A549 (cell line): ENCODE measurements around the gene GNAI2. TPM values are rescaled to one million over a fixed set of nuclear protein-coding genes. Genes with fewer than 3 reads are reported as not detected.
A peak's percentile ranks its signal among the peaks of the same experiment; 100 is the strongest.
"Not testable (repeated sequence)": the region's sequence is repeated elsewhere in the genome, so short reads cannot be mapped to it uniquely, and the experiment has no call there.

Experiments
- ATAC-seq, 2 experiments: fragments of 200-7000 bp in 1 of 2; fragments of >200 bp in 1 of 2; cut with Nextera tagmentation in 1 of 2; cut with Tn5 transposase in 1 of 2; 3 replicates each; pipeline versions ENCODE4 v1.8.0 to v1.9.1; 2018 to 2020; ENCODE audit warnings: mild to moderate bottlenecking in 1 of 2, moderate library complexity in 1 of 2
- CTCF ChIA-PET: fragments of 300-600 bp; sonication (Branson Sonifier 250); formaldehyde crosslinking; extraction: SDS; loops from one replicate; lab custom pipeline; 2021; ENCODE audit warnings: antibody characterized with exemption, inconsistent platforms; lab: Yijun Ruan, JAX
- POLR2A ChIA-PET: fragments of 350-600 bp; formaldehyde crosslinking; extraction: SDS; loops from one replicate; lab custom pipeline; 2021; ENCODE audit warnings: antibody characterized with exemption, inconsistent platforms; lab: Yijun Ruan, JAX
- DNase-seq, 2 experiments: peaks; one replicate each; pipeline versions ENCODE4 v3.0.0 to v3.0.0-alpha.2; 2011 to 2016; ENCODE audit warnings: low read depth in 1 of 2, low spot score in 1 of 2
- FAIRE-seq: peaks from 2 replicates; lab custom pipeline; 2011; peaks lifted over from hg19 to GRCh38; lab: Jason Lieb, UNC
- H3K27ac ChIP-seq, 2 experiments: fragments of >200 bp; sonication (Bioruptor Twin); formaldehyde crosslinking; 3 replicates each; pipeline ENCODE4 v1.5.1; 2016 to 2017
- H3K4me1 ChIP-seq: fragments of >200 bp; sonication (Bioruptor Twin); formaldehyde crosslinking; 3 replicates; pipeline ENCODE4 v1.6.1; 2016
- H3K4me2 ChIP-seq: fragments of >200 bp; sonication (Bioruptor Twin); formaldehyde crosslinking; 3 replicates; pipeline ENCODE4 v1.6.1; 2016
- H3K4me3 ChIP-seq: fragments of >200 bp; sonication (Bioruptor Twin); formaldehyde crosslinking; 3 replicates; pipeline ENCODE4 v1.5.1; 2016
- H3K9me3 ChIP-seq: fragments of >200 bp; sonication (Bioruptor Twin); formaldehyde crosslinking; 3 replicates; pipeline ENCODE4 v1.6.1; 2016
- CBX2 ChIP-seq: fragments of 200-600 bp; sonication (generic); IDR thresholded peaks from 2 replicates; pipeline ENCODE4 v1.6.1; 2016; ENCODE audit warnings: low read depth, mild to moderate bottlenecking, borderline replicate concordance
- CHD4 ChIP-seq: fragments of 200-600 bp; sonication (generic); IDR thresholded peaks from 2 replicates; pipeline ENCODE4 v1.6.1; 2016; ENCODE audit warnings: antibody characterized with exemption, mild to moderate bottlenecking, borderline replicate concordance
- EHF ChIP-seq: fragments of 250-450 bp; sonication (Bioruptor Pico); IDR thresholded peaks from 2 replicates; pipeline ENCODE4 v1.5.0; 2020; ENCODE audit warnings: mild to moderate bottlenecking
- EHMT2 ChIP-seq: fragments of 200-600 bp; sonication (generic); IDR thresholded peaks from 2 replicates; pipeline ENCODE4 v1.6.1; 2016; ENCODE audit warnings: antibody characterized with exemption, low read depth, mild to moderate bottlenecking, moderate library complexity
- HDAC2 ChIP-seq: fragments of 200-600 bp; sonication (generic); IDR thresholded peaks from 2 replicates; pipeline ENCODE4 v1.6.1; 2016
- HOXB5 ChIP-seq: fragments of 250-450 bp; sonication (Bioruptor Pico); IDR thresholded peaks from 2 replicates; pipeline ENCODE4 v1.5.0; 2020; ENCODE audit warnings: mild to moderate bottlenecking, moderate library complexity
- JUN ChIP-seq, 2 experiments: fragments of >200 bp; sonication (Bioruptor Twin); formaldehyde crosslinking; IDR thresholded peaks; 2 replicates in 1 of 2; 3 replicates in 1 of 2; pipeline ENCODE4 v1.6.1; 2016 to 2017
- MAZ ChIP-seq: fragments of 150-350 bp; IDR thresholded peaks from 2 replicates; pipeline ENCODE4 v1.6.1; 2014; ENCODE audit warnings: antibody characterized with exemption, low read depth, low read length, borderline replicate concordance
- POLR2A ChIP-seq: IDR thresholded peaks from 2 replicates; pipeline ENCODE4 v1.6.1; 2012; ENCODE audit warnings: mild to moderate bottlenecking, low read length
- POLR2AphosphoS2 ChIP-seq: conservative IDR thresholded peaks from 2 replicates; pipeline ENCODE4 v1.6.1; 2012; ENCODE audit warnings: low read length, improper control_type of control experiment, inconsistent platforms
- WGBS: methylation state at CpG from one replicate; pipeline ENCODE4 v1.1.6; 2017; ENCODE audit errors: missing lambda C conversion rate; 5-methylcytosine and 5-hydroxymethylcytosine counted together
- polyA plus RNA-seq, 4 experiments: library from polyadenylated mRNA; depleted of rRNA in 3 of 4; stranded (reverse); fragments of >200 nt; fragmentation: RNase III in 1 of 4; extraction: RNeasy Plus Mini Kit Qiagen cat#74134 plus additional on column Dnase treatment in 1 of 4; gene quantifications; 2 replicates in 3 of 4; 3 replicates in 1 of 4; pipeline ENCODE4 v1.2.3, GENCODE V29; 2011 to 2017
- TF ChIP-seq, protein P1 (sequence below): fragments of 450-650 bp; IDR thresholded peaks from 2 replicates; pipeline ENCODE4 v1.6.1; 2014; ENCODE audit warnings: antibody characterized with exemption
- TF ChIP-seq, protein P2 (sequence below): fragments of >200 bp; sonication (Bioruptor Twin); formaldehyde crosslinking; IDR thresholded peaks from 2 replicates; pipeline ENCODE4 v1.6.1; 2016
- TF ChIP-seq, protein P3 (sequence below): fragments of 250-450 bp; sonication (Bioruptor Pico); IDR thresholded peaks from 2 replicates; pipeline ENCODE4 v1.5.0; 2021; ENCODE audit warnings: mild to moderate bottlenecking, moderate library complexity, borderline replicate concordance
- TF ChIP-seq, protein P4 (sequence below): fragments of 150-350 bp; IDR thresholded peaks from 2 replicates; pipeline ENCODE4 v1.6.1; 2014; ENCODE audit warnings: low read depth, mild to moderate bottlenecking, low read length
- TF ChIP-seq, protein P5 (sequence below): fragments of 250-450 bp; sonication (Bioruptor Pico); IDR thresholded peaks from 2 replicates; pipeline ENCODE4 v1.5.0; 2020; ENCODE audit warnings: low read depth, mild to moderate bottlenecking, moderate library complexity

GNAI2 gene
- polyA plus RNA-seq, 2 of the 4 experiments (the other 2 are of a cell fraction): 47.4 to 67.8 TPM

DNA sequence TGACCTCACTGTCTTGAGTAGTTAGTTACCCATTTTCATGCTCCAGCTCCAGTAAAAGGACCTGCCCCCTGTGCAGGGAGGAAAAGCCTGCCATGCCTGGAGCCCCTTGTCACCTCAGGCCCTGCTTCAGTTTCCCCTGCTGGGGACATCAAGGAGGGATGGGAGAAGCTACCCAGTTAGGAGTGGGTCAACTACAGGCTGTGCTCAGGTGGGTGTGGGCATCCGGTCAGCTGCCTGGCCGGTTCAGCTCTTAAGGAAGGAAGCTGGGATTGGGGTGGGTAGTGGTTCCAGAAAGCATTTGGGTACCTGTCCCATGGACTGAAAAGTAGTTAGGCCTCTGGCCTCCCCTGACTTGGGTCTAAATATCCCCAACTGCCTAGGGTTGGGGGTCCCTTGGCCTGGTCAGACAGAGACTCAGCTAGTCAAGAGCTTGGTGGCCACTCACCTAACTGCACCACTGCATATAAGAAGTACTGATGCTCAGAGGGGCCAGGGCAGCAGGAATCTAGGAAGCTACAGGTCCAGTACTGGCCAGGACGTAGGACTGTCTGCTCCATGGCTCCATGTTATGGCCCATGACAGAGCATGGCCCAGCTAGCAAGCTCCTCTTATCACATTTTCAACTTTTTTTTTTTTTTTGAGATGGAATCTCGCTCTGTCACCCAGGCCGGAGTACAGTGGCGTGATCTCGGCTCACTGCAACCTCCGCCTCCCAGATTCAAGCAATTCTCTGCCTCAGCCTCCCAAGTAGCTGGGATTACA, 43.4 kb downstream of the GNAI2 start:
- DNase-seq (no peak), ATAC-seq (peak; percentile 34 to 47), FAIRE-seq (no peak)
- POLR2A ChIA-PET: interaction anchor here (0.6 to 1.4 kb wide), 5 partner anchors 13 to 45 kb away, joined by 3 to 7 read pairs (median 5); partner anchors contain the start of genes GNAI2 and IFRD2
- Histone ChIP-seq H3K9me3 (no peaks in the 10 kb centered on the region), H3K4me1 (no peaks in the 10 kb centered on the region), H3K27ac (no peak overlapping the region), H3K4me2 (no peak overlapping the region), H3K4me3 (no peak overlapping the region)
- WGBS: 93% methylated on average over 7 of the region's 8 CpGs
- CTCF ChIA-PET: interaction anchor here (0.6 to 3.3 kb wide), 11 partner anchors 15 to 89 kb away, joined by 3 to 13 read pairs (median 3); partner anchors contain the start of genes GNAT1 and TUSC2
- no peak for TF ChIP-seq EHMT2
- TF ChIP-seq EHF (CRISPR knock-in tag): no peak
- TF ChIP-seq POLR2AphosphoS2: no peak

DNA sequence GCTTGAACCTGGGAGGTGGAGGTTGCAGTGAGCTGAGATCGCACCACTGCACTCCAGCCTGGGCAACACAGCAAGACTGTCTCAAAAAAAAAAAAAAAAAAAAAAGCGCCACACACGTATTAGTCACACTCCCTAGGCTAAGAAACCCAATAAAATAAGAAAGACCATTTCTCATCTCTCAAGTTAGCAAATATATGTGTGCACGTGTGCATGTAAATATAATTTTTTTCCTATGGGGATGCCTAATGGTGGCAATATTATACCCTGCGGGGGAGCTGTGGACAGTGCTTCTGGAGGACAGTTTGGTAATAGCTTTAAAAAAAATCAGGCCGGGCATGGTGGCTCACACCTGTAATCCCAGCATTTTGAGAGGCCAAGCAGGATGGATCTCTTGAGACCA, 48.1 kb downstream of the GNAI2 start:
- POLR2A ChIA-PET, H3K4me3 ChIP-seq, DNase-seq, FAIRE-seq, H3K4me2 ChIP-seq, H3K4me1 ChIP-seq, H3K9me3 ChIP-seq, H3K27ac ChIP-seq: not testable (repeated sequence)
- ATAC-seq: 0 out of 6 replicates have a peak, but pooled peaks of 1 of the 2 experiments have one; percentile 21
- WGBS: 74% methylated on average over 6 of the region's 6 CpGs
- CTCF ChIA-PET: interaction anchor here (0.6 to 1.4 kb wide), 4 partner anchors 8 to 63 kb away, joined by 3 to 4 read pairs (median 4); partner anchors contain the start of gene IFRD2

DNA sequence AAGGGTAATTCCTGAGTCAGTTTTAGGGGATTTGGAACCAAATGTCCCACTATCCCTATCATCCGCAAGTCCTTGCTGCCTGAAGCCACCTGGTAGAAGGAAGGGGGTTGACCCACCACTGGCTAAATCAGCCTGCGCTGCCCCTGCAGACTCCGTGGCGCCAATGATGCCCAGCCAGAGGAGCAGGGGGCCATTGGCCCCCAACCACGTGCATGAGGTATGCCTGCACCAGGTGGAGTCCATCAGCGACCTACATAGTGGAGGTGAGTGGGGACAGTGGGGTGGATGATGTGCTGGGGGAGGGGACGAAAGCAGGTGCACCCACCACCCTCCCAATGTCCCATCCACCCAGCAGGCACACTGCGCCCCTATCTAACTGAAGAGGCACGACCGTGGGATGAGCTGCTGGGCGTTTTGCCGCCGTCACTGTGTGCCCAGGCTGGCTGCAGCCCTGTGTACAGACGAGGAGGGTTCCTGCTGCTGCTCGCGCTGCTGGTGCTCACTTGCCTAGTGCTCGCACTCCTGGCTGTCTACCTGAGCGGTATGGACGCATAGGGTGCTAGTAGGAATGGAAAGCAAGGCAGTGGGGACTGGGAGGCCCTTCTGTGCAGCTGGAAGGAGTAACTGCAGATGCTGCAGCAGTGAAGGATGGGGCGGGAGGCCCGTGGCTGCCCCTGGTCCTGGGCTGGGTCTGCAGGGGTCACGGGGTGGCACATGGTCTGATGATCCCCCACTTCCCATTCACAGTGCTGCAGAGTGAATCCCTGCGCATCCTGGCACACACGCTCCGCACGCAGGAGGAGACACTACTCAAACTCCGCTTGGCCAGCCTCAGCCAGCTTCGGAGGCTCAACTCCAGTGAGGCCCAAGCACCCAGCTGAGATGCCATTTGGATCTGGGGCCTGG, 50.6 kb downstream of the GNAI2 start:
- CTCF ChIA-PET: interaction anchor here (1.0 kb wide), 1 partner anchor 13 kb away, joined by 3 read pairs; no protein-coding TSS in a partner anchor
- DNase-seq (no peak), ATAC-seq (no peak; a peak in 1 of 6 replicates), FAIRE-seq (no peak)
- Histone ChIP-seq H3K4me3 (no peak overlapping the region), H3K4me2 (no peak overlapping the region), H3K9me3 (no peaks in the 10 kb centered on the region), H3K4me1 (peaks cover 8% of the 10 kb centered on the region; the same call in 1 of the 3 replicates), H3K27ac (no peak overlapping the region)
- TF ChIP-seq, protein P1, sequence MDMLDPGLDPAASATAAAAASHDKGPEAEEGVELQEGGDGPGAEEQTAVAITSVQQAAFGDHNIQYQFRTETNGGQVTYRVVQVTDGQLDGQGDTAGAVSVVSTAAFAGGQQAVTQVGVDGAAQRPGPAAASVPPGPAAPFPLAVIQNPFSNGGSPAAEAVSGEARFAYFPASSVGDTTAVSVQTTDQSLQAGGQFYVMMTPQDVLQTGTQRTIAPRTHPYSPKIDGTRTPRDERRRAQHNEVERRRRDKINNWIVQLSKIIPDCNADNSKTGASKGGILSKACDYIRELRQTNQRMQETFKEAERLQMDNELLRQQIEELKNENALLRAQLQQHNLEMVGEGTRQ: no peak
- peak in 1 of 2 experiments; percentile 10; a peak in 1 of 5 replicates for TF ChIP-seq JUN (IDR thresholded peaks at IDR 0.05)
- POLR2A ChIA-PET: no interaction called here
- 94% methylated on average over 13 of the region's 28 CpGs for WGBS

DNA sequence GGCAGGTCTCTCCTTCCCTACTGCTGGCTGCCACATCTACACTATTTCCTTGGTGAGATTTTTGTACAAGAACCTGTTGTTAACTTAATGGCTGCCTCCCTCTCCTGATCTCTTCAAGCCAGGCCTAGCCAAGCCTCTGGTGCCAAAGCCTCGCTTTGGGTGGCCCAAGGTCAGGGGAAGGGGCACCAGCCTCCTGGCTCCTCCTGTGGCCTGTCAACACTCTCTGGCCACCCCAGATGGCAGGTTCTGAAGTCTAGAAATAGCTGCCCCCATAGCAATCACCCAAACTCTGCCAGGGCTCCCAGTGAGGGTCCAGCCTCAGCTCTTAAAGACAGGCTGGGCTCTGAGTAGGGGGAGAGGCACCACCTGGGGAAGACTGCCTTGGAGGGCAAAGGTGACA, 51.3 kb downstream of the GNAI2 start:
- no peak for FAIRE-seq
- POLR2A ChIA-PET: no interaction called here
- TF ChIP-seq, protein P2, sequence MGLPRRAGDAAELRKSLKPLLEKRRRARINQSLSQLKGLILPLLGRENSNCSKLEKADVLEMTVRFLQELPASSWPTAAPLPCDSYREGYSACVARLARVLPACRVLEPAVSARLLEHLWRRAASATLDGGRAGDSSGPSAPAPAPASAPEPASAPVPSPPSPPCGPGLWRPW: no peak
- TF ChIP-seq JUN (IDR thresholded peaks at IDR 0.05) (no peak), CHD4 (no peak), MAZ (no peak), HOXB5 (CRISPR knock-in tag) (no peak), HDAC2 (no peak), POLR2A (no peak), CBX2 (no peak)
- TF ChIP-seq, protein P3, sequence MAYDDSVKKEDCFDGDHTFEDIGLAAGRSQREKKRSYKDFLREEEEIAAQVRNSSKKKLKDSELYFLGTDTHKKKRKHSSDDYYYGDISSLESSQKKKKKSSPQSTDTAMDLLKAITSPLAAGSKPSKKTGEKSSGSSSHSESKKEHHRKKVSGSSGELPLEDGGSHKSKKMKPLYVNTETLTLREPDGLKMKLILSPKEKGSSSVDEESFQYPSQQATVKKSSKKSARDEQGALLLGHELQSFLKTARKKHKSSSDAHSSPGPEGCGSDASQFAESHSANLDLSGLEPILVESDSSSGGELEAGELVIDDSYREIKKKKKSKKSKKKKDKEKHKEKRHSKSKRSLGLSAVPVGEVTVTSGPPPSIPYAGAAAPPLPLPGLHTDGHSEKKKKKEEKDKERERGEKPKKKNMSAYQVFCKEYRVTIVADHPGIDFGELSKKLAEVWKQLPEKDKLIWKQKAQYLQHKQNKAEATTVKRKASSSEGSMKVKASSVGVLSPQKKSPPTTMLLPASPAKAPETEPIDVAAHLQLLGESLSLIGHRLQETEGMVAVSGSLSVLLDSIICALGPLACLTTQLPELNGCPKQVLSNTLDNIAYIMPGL: no peak
- TF ChIP-seq, protein P4, sequence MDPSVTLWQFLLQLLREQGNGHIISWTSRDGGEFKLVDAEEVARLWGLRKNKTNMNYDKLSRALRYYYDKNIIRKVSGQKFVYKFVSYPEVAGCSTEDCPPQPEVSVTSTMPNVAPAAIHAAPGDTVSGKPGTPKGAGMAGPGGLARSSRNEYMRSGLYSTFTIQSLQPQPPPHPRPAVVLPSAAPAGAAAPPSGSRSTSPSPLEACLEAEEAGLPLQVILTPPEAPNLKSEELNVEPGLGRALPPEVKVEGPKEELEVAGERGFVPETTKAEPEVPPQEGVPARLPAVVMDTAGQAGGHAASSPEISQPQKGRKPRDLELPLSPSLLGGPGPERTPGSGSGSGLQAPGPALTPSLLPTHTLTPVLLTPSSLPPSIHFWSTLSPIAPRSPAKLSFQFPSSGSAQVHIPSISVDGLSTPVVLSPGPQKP: no peak
- TF ChIP-seq, protein P5, sequence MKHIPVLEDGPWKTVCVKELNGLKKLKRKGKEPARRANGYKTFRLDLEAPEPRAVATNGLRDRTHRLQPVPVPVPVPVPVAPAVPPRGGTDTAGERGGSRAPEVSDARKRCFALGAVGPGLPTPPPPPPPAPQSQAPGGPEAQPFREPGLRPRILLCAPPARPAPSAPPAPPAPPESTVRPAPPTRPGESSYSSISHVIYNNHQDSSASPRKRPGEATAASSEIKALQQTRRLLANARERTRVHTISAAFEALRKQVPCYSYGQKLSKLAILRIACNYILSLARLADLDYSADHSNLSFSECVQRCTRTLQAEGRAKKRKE (CRISPR knock-in tag): no peak

More for the DNA sequence above, 51.3 kb downstream of the GNAI2 start:
- no peaks in the 10 kb centered on the region for H3K9me3 ChIP-seq
- no peak for DNase-seq
- H3K4me1 ChIP-seq: peaks cover 8% of the 10 kb centered on the region; the same call in 1 of the 3 replicates
- CTCF ChIA-PET: interaction anchor here (1.0 to 1.4 kb wide), 2 partner anchors 14 to 15 kb away, joined by 3 read pairs; no protein-coding TSS in a partner anchor
- ATAC-seq: no peak
- H3K4me3 ChIP-seq: no peak overlapping the region
- H3K27ac ChIP-seq: no peak overlapping the region
- WGBS: 100% methylated on average over 1 of the region's 1 CpG
- no peak overlapping the region for H3K4me2 ChIP-seq
